Rectal smooth muscle tissue (tissue), 1 donor: ENCODE results near the gene SLC13A3.

ENCODE experiments used
- H3K27ac ChIP-seq: one replicate; pipeline ENCODE4 v1.7.0; 2013; ENCODE audit warnings: low read depth, low read length, inconsistent platforms
- H3K27me3 ChIP-seq: one replicate; pipeline ENCODE4 v1.7.0; 2013; ENCODE audit warnings: low read length; ENCODE audit not compliant: control insufficient read depth, insufficient read depth
- H3K36me3 ChIP-seq: one replicate; pipeline ENCODE4 v1.7.0; 2013; ENCODE audit warnings: low read length; ENCODE audit not compliant: control insufficient read depth, insufficient read depth
- H3K4me1 ChIP-seq: one replicate; pipeline ENCODE4 v1.7.0; 2013; ENCODE audit warnings: low read length; ENCODE audit not compliant: control insufficient read depth, insufficient read depth
- H3K4me3 ChIP-seq: one replicate; pipeline ENCODE4 v1.7.0; 2013; ENCODE audit warnings: low read length
- H3K9ac ChIP-seq: one replicate; pipeline ENCODE4 v1.7.0; 2013; ENCODE audit warnings: low read length

The SLC13A3 gene

DNA sequence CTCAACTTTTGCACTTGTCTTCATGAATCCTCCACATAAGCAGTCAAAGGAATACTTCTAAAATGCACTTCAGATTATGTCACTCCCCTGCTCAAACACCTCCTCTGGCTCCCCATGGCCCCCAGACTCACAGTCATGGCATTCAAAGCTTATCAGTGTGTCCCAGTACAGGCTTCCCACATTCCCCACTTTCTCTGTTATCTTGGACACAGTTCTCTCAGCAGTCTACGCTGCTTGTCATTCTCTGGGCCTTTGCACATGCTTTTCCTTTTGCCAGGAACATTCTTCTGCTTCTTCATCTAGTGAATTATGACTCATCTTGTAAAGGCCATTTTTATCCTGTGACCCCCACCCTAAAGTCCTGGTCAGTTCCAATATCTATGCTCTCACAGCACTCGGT is 31.8 kb downstream of the SLC13A3 start:
- no peak overlapping the region for H3K9ac ChIP-seq
- no peak overlapping the region for H3K4me3 ChIP-seq
- no peaks in the 10 kb centered on the region for H3K27me3 ChIP-seq
- no peaks in the 10 kb centered on the region for H3K4me1 ChIP-seq
- no peak overlapping the region for H3K27ac ChIP-seq
- H3K36me3 ChIP-seq, result no peaks in the 10 kb centered on the region

- no peak overlapping the region for H3K9ac ChIP-seq
- H3K27ac ChIP-seq, result no peak overlapping the region
Measured at GRCh38 chr20:46618316-46619100, 32.8 kb downstream of the SLC13A3 start.

DNA sequence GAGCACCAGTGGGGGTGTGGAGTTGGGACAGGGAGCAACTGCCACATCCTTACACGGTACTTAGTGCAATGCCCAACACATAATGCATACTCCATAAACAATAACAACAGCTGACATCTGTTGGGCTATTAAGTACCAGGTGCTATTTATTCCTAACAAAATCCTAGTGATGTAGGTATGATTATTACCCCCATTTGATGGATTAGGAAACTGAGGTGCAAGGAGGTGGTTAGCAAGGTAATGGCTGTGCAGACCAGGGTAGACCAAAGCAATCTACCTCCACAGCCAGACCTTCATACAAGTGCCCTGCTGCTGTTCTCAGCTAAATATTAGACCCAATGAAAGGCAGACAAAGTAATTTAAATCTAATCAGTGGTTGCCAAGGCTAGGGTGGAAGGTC is 36.8 kb downstream of the SLC13A3 start:
- H3K4me3 ChIP-seq, result no peak overlapping the region
- H3K36me3 ChIP-seq, result no peaks in the 10 kb centered on the region
- no peak overlapping the region for H3K27ac ChIP-seq
- H3K9ac ChIP-seq, result no peak overlapping the region
- no peaks in the 10 kb centered on the region for H3K4me1 ChIP-seq
- H3K27me3 ChIP-seq, result no peaks in the 10 kb centered on the region

More at GRCh38 chr20:46618316-46619100, 32.8 kb downstream of the SLC13A3 start:
- Histone ChIP-seq H3K36me3 (no peaks in the 10 kb centered on the region), H3K27me3 (no peaks in the 10 kb centered on the region), H3K4me3 (no peak overlapping the region), H3K4me1 (no peaks in the 10 kb centered on the region)

- Histone ChIP-seq H3K36me3 (no peaks in the 10 kb centered on the region), H3K9ac (no peak overlapping the region), H3K4me1 (no peaks in the 10 kb centered on the region), H3K27ac (no peak overlapping the region), H3K27me3 (no peaks in the 10 kb centered on the region), H3K4me3 (no peak overlapping the region)
Measured at GRCh38 chr20:46610145-46610544, 41.1 kb downstream of the SLC13A3 start.

DNA sequence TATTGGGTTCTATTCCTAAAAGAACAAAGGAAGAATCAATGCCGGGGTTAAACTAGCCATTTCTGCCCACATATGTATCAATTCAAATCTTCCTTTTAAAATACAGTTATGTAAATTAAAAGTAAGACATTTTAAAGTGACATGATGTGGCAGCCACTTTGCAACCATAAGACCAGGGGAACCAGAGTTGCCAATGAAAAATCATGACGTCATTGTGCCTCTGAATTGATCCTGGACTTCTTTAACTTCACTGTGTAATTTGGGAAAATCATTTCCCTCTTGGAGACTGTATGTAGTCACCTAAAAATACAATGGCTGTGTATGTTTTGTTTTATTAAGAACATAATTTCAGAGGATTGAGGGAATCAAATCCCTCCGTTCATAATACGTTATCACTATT is 42.2 kb downstream of the SLC13A3 start:
- Histone ChIP-seq H3K4me1 (no peaks in the 10 kb centered on the region), H3K27ac (no peak overlapping the region), H3K36me3 (no peaks in the 10 kb centered on the region), H3K9ac (no peak overlapping the region), H3K27me3 (no peaks in the 10 kb centered on the region), H3K4me3 (no peak overlapping the region)

GRCh38 chr20:46607849-46608497 is 43.3 kb downstream of the SLC13A3 start:
- H3K36me3 ChIP-seq, result no peaks in the 10 kb centered on the region
- H3K27me3 ChIP-seq, result no peaks in the 10 kb centered on the region
- no peak overlapping the region for H3K9ac ChIP-seq
- H3K4me3 ChIP-seq, result no peak overlapping the region
- no peak overlapping the region for H3K27ac ChIP-seq
- no peaks in the 10 kb centered on the region for H3K4me1 ChIP-seq

DNA sequence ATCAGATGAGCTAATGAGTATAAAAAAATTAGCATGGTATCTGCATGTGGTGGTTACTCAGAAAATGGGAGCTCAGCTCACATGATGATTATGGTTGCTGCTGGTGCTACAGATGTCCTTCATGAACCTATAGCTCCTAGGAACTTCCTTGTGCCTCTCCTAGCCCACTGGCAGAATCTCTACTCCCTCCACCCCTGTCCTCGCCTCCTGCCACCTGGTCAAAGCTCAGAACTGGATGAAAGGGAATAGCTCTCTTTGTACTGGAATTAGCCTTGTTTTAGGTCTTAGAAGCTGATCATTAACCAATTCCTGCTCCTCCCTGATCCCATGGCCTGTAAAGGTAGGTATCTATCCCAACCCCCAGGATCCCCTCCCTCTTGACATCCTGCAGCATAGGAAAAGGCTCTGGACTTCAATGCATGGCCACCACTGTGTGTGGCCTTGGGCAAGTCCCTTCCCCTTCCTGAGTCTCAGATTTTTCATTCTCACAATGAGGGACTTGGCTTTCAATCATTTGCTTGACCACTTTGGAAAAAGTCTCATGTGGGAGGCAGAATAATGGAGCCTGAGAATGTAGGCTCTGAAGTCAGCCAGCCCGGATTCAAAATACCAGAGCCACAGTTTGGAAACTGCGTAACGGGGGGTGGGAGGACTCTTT is 43.9 kb downstream of the SLC13A3 start:
- H3K36me3 ChIP-seq, result no peaks in the 10 kb centered on the region
- H3K9ac ChIP-seq, result no peak overlapping the region
- H3K4me3 ChIP-seq, result no peak overlapping the region
- no peaks in the 10 kb centered on the region for H3K27me3 ChIP-seq
- H3K4me1 ChIP-seq, result no peaks in the 10 kb centered on the region
- no peak overlapping the region for H3K27ac ChIP-seq

DNA sequence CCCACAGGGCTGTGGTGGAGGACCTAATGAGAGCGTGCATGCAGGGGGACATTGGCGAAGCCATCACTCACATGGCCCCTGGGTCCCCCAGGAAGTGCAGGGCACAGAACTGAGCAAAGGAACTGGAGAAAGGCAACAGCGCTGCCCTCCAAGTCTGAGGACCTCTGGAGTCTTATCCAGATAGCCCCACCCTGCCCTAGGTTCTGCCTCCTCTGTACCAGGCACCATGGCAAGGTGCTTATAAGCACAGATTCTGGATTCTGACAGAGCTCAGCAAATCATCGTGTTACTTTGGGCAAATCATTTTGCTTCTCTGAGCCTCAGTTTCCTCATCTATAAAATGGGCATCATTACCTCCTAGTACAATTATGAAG is 44.5 kb downstream of the SLC13A3 start:
- Histone ChIP-seq H3K27ac (no peak overlapping the region), H3K9ac (no peak overlapping the region), H3K4me3 (no peak overlapping the region), H3K27me3 (no peaks in the 10 kb centered on the region), H3K4me1 (no peaks in the 10 kb centered on the region), H3K36me3 (no peaks in the 10 kb centered on the region)

DNA sequence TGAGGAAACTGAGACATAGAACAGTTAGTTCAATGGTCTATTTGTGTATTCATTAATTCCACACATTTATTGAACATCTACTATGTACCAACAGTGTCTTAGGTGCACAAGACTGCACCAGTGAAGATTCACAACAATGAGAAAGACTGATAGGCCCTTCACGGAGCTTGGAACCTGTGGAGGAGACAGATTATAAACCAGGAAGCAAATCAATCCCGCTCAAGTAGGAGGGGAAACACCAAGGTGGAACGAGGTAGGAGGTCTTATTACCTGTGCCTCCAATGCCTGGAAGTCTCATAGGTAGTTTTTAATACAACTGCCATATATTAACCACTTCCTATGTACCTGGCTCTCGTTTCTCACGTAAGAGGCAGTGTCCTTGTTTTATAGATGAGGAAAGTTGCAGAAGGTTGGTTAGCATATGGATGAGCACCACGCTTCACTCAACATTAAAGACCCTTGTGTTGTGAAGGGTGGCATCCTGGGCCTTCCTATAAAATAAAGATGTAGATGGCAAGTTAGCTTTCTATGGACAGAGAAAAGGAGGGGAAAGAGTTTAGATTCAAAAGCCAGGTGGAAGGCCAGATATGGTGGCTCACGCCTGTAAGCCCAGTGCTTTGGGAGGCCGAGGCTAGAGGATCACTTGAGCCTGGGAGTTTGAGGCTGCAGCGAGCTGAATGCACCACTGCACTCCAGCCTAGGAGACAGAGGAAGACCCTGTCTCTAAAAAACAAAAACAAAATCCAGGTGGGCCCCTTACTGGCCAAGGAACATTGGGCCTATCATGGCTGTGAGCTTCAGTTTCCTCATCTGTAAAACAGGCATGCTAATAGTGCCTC is 45.1 kb downstream of the SLC13A3 start:
- Histone ChIP-seq H3K27ac (no peak overlapping the region), H3K4me3 (no peak overlapping the region), H3K36me3 (no peaks in the 10 kb centered on the region), H3K9ac (no peak overlapping the region), H3K4me1 (no peaks in the 10 kb centered on the region), H3K27me3 (no peaks in the 10 kb centered on the region)

DNA sequence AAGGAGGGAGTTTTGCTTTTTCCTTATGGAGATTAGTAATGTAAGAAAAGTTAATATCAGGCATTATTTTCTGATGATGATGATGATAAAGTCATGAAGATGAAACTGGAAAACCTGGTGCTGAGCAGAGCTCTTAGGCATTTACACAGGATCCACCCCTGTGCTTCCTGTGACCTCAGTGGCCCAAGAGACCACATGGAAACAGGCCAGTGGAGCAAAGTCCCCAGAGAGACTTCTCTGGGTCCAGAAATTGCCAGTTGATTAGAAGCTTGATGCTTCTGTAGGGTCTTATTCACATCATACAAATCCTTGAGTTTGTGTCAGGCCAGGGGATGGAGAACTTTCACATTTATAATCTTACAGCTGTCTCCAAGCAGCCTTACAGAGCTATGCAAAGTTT is 46.1 kb downstream of the SLC13A3 start:
- Histone ChIP-seq H3K27me3 (no peaks in the 10 kb centered on the region), H3K27ac (no peak overlapping the region), H3K4me3 (no peak overlapping the region), H3K9ac (no peak overlapping the region), H3K36me3 (no peaks in the 10 kb centered on the region), H3K4me1 (no peaks in the 10 kb centered on the region)

- Histone ChIP-seq H3K4me1 (no peaks in the 10 kb centered on the region), H3K9ac (no peak overlapping the region)
Measured at GRCh38 chr20:46604551-46605133, 46.6 kb downstream of the SLC13A3 start.

DNA sequence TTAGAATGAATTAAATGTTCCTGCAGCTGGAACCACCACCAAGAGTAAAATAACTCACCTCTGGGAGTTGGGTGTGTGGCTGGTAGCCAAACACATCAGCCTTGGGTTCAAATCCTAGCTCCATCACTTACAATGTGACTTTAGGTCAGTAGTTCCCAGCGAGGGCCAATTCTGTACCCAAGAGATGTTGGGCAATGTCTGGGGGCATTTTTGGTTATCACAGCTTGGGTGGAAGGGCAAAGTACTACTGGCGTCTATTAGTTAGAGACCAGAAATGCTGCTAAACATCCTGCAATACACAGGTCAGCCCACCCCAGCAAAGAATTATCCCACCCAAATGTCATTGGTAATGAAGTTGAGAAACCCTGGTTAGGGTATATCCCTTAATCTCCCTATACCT is 48.8 kb downstream of the SLC13A3 start:
- no peak overlapping the region for H3K4me3 ChIP-seq
- no peak overlapping the region for H3K9ac ChIP-seq
- no peaks in the 10 kb centered on the region for H3K27me3 ChIP-seq
- H3K27ac ChIP-seq, result no peak overlapping the region
- H3K4me1 ChIP-seq, result no peaks in the 10 kb centered on the region
- H3K36me3 ChIP-seq, result no peaks in the 10 kb centered on the region

More at GRCh38 chr20:46604551-46605133, 46.6 kb downstream of the SLC13A3 start:
- Histone ChIP-seq H3K27ac (no peak overlapping the region), H3K4me3 (no peak overlapping the region), H3K27me3 (no peaks in the 10 kb centered on the region), H3K36me3 (no peaks in the 10 kb centered on the region)
